RPMI8226 (cell line): ENCODE measurements around the gene ATP6V1E1.
"Not testable (repeated sequence)": the region's sequence is repeated elsewhere in the genome, so short reads cannot be mapped to it uniquely, and the experiment has no call there.

ENCODE experiments used
- DNase-seq: peaks from one replicate; pipeline ENCODE4 v3.0.0-alpha.2; 2015

Gene ATP6V1E1

DNA sequence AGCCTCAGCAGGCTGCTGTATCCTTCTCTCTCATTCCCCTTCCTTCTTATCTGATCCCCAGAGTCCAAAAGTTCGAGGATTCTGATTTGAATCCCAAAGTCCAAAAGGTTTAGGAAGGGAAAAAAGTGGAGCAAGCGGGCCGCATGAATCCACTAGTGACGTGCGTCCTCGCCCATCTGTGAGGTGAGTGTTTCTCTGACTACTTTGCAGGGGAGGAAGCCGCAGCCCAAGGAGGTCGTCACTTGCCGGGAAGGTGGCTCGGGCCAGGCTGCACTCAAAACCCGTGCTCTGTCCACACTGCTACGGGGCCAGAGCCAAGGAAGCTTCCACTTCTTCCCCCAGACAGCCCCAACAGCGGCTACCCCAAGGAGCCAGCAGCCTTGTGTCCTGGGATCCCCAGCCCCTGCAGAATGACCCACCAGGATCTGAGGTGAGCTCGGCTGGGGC lies 49.0 kb downstream of the ATP6V1E1 start:
- no peak for DNase-seq

DNA sequence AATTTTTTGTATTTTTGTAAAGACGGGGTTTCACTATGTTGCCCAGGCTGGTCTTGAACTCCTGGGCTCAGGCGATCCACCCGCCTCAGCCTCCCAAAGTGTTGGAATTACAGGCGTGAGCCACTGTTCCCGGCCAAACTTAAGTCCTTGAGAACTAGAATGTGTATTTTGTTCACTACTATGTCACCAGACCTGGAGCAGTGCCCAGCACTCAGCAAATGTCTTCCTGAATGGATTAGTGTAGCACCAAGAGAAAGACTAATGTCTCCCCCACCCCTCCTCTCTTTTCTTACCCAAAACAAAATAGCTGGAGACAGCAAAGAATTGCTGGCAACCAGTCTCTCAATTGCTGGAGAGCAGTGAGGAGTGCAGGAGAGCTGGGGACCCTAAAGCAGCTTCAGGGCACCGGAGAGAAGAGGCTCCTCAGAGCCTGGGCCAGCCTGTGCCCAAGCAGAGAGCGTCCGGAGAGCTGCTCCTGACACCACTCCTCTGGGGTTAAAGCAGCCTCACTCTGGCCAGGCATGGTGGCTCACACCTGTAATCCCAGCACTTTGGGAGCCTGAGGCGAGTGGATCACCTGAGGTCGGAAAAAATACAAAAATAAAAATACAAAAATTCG lies 50.3 kb downstream of the ATP6V1E1 start:
- DNase-seq: no peak

- DNase-seq: no peak
Observed at GRCh38 chr22:17576470-17576869, 52.1 kb downstream of the ATP6V1E1 start.

- DNase-seq: no peak
Observed at GRCh38 chr22:17575681-17576080, 52.9 kb downstream of the ATP6V1E1 start.

GRCh38 chr22:17575151-17575550 lies 53.4 kb downstream of the ATP6V1E1 start:
- no peak for DNase-seq

GRCh38 chr22:17570851-17571631 lies 57.5 kb downstream of the ATP6V1E1 start:
- no peak for DNase-seq

DNA sequence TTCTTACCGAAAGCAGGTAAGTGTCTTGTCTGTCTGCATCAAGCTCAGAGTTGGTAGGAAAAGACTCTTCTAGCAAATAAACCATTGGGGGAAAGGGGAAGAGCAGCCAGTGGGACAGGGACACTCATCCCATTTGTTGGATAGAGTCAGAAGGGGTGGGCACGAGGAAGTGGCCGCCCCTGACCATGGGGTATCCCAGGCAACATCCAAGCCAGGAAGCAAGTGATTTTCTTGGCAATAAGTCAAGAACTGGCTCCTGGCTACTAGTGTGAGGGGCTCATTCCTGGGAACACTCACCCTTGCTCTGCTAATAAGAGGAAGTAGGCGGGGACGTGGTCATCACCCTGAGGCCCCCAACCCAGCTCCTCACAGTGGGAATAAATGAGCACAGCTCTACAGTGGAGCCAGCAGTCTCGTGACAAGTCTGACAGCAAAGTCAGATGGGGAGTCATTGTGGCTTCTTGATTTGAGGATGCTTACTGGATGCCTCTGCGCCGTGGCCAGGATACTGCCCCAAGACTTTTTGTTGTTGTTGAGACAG lies 58.5 kb downstream of the ATP6V1E1 start:
- DNase-seq: no peak

GRCh38 chr22:17566776-17567175 lies 61.8 kb downstream of the ATP6V1E1 start:
- DNase-seq: no peak

DNA sequence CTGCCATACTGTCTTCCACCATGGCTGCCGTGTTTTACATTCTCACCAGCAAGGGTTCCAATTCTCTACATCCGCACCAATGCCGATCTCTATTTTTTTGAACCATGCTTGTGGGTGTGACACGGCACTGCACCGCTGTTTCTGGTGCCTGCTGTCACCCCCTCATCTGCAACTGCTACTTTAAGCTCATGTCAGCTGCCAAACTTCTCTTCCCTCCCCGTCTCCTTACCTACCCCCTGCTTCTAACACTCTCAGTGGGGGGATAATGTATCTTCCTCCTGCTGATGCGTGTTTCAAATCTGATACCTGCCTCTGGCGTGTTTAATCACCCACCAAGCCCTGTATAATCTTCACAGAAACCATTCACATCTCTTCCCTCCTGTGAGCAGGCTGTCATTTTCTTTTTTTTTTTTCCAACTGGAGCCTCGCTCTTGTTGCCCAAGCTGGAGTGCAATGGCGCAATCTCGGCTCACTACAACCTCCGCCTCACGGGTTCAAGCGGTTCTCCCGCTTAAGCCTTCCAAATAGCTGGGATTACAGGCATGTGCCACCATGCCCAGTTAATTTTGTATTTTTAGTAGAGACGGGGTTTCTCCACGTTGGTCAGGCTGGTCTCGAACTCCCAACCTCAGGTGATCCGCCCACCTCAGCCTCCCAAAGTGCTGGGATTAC lies 62.4 kb downstream of the ATP6V1E1 start:
- not testable (repeated sequence) for DNase-seq

- no peak for DNase-seq
Observed at GRCh38 chr22:17563936-17564391, 64.6 kb downstream of the ATP6V1E1 start.

DNA sequence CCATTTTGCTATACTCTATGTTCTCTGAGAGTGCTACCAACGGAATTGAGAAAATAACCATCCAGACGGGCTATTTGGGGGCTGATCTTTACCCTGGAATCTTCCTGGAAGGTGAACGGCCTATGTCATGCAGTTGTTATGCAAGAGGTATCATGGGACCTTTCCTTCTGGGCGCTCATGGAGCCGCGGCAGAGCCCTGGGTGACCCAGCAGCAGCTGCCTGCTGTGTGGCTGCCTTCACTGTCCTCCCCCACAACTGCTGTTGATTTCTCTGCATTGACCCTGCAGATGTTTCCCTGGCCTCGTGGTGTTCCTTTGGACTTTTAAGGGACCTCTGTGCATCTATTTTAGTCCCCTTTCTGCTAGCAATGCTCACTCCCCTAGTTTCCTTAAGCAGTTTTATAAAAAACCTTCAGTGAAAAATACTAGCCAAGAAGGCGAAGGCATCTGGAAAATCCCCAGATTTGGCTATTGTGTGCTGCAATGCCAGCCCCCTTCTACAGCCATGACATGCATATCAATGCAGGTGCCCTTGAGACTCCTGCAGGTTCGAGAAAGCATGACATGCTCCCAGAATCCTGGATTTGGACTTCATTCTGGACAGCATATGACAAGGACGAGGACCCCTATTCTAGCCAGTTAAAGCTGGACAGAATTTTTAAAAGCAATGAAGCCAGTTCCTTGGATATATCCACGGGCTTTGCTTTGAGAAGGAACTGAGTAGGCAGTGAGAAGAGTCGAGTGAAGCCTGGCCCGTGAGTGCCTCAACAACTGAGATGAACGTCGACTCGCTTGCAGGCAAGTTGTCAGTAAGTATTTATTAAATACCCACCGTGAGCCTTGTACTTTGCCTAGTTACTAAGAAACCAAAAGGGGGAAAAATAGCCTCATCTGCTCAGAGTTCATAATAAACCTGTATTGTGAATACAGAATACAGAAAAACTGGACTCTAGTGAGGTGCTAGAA lies 65.4 kb downstream of the ATP6V1E1 start, which contains the start of gene SLC25A18:
TSS of gene SLC25A18 (plus strand) at position 593 of the 965 bp plus-strand sequence. CDS start 16,447 bp downstream, outside the sequence.
- DNase-seq: no peak

GRCh38 chr22:17559188-17559587 lies 69.4 kb downstream of the ATP6V1E1 start:
- no peak for DNase-seq

GRCh38 chr22:17554814-17555213 lies 73.7 kb downstream of the ATP6V1E1 start:
- no peak for DNase-seq

DNA sequence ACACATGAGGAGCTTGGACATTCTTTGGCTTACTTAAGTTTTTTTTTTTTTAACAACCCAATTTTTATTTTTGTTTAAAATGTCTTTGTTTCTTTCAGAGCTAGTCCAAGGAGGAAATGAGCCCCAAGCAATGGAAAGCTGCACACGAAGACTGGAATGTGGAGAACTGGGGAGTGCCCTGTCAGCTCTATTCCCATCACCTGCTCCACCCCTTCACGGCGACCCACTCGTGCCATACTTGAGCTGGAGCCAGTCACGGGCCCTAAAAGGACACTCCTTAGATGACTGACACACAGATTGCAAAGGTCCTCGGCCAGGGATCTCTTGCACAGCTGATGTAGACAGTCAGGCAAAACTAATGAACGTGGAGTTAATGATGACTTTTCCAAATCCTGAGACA lies 75.8 kb downstream of the ATP6V1E1 start:
- DNase-seq: no peak

DNA sequence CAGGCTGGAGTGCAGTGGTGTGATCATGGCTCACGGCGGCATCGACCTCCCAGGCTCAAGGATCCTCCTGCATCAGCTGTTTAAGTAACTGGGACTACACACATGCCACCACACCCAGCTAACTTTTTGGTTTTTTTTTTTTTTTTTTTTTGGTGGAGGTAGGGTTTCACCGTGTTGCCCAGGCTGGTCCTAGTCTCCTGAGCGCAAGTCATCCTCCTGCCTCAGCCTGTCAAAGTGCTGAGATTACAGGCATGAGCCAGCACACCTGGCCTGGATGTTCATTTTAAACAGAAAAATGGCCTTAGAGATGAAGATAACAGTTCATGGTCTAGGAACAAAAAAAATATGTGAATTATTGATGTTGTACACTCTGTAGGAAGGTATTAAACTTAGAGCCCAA lies 78.9 kb downstream of the ATP6V1E1 start:
- DNase-seq: no peak

DNA sequence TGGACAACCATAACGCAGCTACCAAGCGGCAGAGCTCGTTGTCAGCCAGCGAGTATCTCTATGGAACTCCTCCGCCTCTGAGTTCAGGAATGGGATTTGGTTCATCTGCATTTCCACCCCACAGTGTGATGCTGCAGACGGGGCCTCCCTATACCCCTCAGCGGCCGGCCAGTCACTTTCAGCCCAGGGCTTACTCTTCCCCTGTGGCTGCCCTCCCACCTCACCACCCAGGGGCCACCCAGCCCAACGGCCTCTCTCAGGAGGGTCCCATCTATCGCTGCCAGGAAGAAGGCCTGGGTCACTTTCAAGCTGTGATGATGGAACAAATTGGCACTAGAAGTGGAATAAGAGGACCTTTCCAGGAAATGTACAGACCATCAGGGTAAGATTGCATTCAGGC lies 79.4 kb downstream of the ATP6V1E1 start:
- no peak for DNase-seq

- DNase-seq: no peak
Observed at GRCh38 chr22:17548756-17549035, 79.9 kb downstream of the ATP6V1E1 start.

- DNase-seq: no peak
Observed at GRCh38 chr22:17548010-17548755, 80.4 kb downstream of the ATP6V1E1 start.

- no peak for DNase-seq
Observed at GRCh38 chr22:17542452-17542851, 86.1 kb downstream of the ATP6V1E1 start.
